KMS-11 (cell line): ENCODE data around the gene TRPM1.
A peak's percentile ranks its signal among the peaks of the same experiment; 100 is the strongest.

Source experiments
- H2AFZ ChIP-seq: fragments of 200-600 bp; sonication (generic); 2 replicates; pipeline ENCODE4 v1.6.1; 2016; ENCODE audit warnings: antibody characterized with exemption, mixed run types, low read depth
- H3K27ac ChIP-seq: fragments of 200-600 bp; sonication (generic); 2 replicates; pipeline ENCODE4 v1.6.1; 2016; ENCODE audit warnings: mild to moderate bottlenecking, mixed run types
- H3K27me3 ChIP-seq: fragments of 200-600 bp; sonication (generic); 2 replicates; pipeline ENCODE4 v1.6.1; 2017; ENCODE audit warnings: mild to moderate bottlenecking, low read depth, mixed run types, moderate library complexity; ENCODE audit not compliant: insufficient read depth
- H3K36me3 ChIP-seq: fragments of 200-600 bp; sonication (generic); 2 replicates; pipeline ENCODE4 v1.6.1; 2017; ENCODE audit warnings: mild to moderate bottlenecking, mixed run types; ENCODE audit not compliant: insufficient read depth
- H3K4me1 ChIP-seq: fragments of 200-600 bp; sonication (generic); 2 replicates; pipeline ENCODE4 v1.6.1; 2016; ENCODE audit warnings: mild to moderate bottlenecking, low read depth, mixed run types; ENCODE audit not compliant: poor library complexity, severe bottlenecking
- H3K4me2 ChIP-seq: fragments of 200-600 bp; sonication (generic); 2 replicates; pipeline ENCODE4 v1.7.0; 2016; ENCODE audit warnings: mild to moderate bottlenecking, mixed run types
- H3K4me3 ChIP-seq: fragments of 200-600 bp; sonication (generic); IDR thresholded peaks from 2 replicates; pipeline ENCODE4 v1.6.1; 2017; ENCODE audit warnings: low read depth, low read length, mixed read lengths; ENCODE audit not compliant: insufficient read depth
- H3K79me2 ChIP-seq: fragments of 200-600 bp; sonication (generic); 2 replicates; pipeline ENCODE4 v1.6.1; 2016; ENCODE audit warnings: low read depth, mixed run types; ENCODE audit not compliant: insufficient read depth
- H3K9ac ChIP-seq: fragments of 200-600 bp; sonication (generic); 2 replicates; pipeline ENCODE4 v1.6.1; 2016; ENCODE audit warnings: mild to moderate bottlenecking, mixed run types
- H4K20me1 ChIP-seq: fragments of 200-600 bp; sonication (generic); 2 replicates; pipeline ENCODE4 v1.6.1; 2016; ENCODE audit warnings: mild to moderate bottlenecking, mixed run types; ENCODE audit not compliant: insufficient read depth
- CTCF ChIP-seq: fragments of 200-600 bp; sonication (generic); conservative IDR thresholded peaks from 2 replicates; pipeline ENCODE4 v1.6.1; 2017; ENCODE audit warnings: low read depth, mild to moderate bottlenecking, antibody characterized with exemption, low read length, moderate library complexity, mixed read lengths

The TRPM1 gene

DNA sequence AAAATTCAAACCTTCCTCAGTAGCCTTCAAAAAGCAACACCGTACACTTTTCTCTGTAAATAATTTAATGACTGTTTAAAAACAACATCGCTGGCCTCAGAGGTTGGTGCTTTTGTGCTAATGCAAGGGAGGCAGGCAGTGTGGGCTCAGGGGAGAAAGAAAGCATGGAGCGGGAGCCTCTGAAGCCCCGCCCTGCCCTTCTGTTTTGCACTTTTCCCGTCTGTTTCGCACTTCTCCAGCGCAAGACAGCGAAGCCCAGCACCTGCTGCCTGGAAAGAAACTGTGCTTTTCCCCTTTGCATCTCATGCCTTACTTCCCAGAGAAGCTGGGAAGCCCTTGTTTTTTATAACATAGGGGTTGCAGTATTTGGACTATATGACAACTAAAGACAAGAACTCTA, 23.1 kb downstream of the TRPM1 start:
- no peaks in the 10 kb centered on the region for H3K36me3 ChIP-seq
- H3K27ac ChIP-seq, result no peak overlapping the region
- H3K79me2 ChIP-seq, result no peaks in the 10 kb centered on the region
- H3K4me1 ChIP-seq, result peaks cover 87% of the 10 kb centered on the region
- H3K4me2 ChIP-seq, result peak overlapping the region; percentile 93; the same call in 1 of the 2 replicates
- no peak overlapping the region for H3K9ac ChIP-seq
- H2AFZ ChIP-seq, result no peak overlapping the region
- H3K4me3 ChIP-seq, result no peak overlapping the region
- no peak for TF ChIP-seq CTCF
- no peaks in the 10 kb centered on the region for H3K27me3 ChIP-seq
- H4K20me1 ChIP-seq, result no peaks in the 10 kb centered on the region

DNA sequence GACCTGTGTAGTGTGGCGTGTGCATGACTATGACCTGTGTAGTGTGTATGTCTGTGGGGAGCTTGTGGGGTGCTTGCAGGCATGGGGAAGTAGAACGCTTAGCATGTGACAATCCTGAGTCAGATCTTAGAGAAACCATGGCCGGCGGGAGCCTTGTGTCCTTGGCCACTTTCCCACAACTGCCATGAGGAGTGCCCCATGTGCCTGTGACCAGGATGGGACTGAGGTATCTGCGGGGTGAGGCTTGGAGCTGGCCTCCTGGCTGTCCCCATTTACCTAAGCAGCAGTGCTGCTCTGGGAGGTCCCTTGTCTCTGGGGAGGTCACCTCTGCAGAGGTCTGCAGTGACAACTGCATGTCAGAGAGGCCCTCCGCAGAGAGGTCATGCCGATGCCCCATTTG, 23.6 kb downstream of the TRPM1 start:
- H3K4me3 ChIP-seq, result no peak overlapping the region
- peak overlapping the region; percentile 42; the same call in 1 of the 2 replicates for H2AFZ ChIP-seq
- no peaks in the 10 kb centered on the region for H3K36me3 ChIP-seq
- H4K20me1 ChIP-seq, result no peaks in the 10 kb centered on the region
- H3K79me2 ChIP-seq, result no peaks in the 10 kb centered on the region
- TF ChIP-seq CTCF, result no peak
- peaks cover 82% of the 10 kb centered on the region for H3K4me1 ChIP-seq
- peak overlapping the region; percentile 93; the same call in 1 of the 2 replicates for H3K4me2 ChIP-seq
- no peak overlapping the region for H3K9ac ChIP-seq
- peak overlapping the region; percentile 66; the same call in 1 of the 2 replicates for H3K27ac ChIP-seq
- H3K27me3 ChIP-seq, result no peaks in the 10 kb centered on the region

DNA sequence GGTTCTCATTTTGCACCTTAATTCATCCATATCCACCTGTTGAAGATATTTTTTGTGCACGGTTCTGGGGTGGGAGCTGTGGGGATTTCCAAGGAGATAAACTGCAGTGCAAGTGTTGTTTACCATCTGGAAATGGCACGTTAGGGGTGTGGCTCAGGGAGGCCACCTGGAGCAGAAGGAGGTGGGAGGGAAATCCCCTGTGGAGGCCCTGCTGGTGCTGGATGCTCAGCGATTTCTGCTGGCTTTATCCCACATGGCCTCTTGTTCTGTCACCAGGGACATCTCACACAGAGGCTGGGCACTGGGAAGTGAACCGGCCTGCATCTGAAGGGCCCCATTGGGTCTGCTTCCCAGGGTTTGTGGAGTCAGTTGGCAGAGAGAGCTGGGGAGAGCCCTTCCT, 24.3 kb downstream of the TRPM1 start:
- Histone ChIP-seq H3K4me2 (peak overlapping the region; percentile 93), H3K9ac (no peak overlapping the region; the same call in 1 of the 2 replicates), H3K79me2 (no peaks in the 10 kb centered on the region), H3K4me3 (no peak overlapping the region), H3K27me3 (no peaks in the 10 kb centered on the region), H2AFZ (peak overlapping the region; percentile 42; the same call in 1 of the 2 replicates), H3K36me3 (no peaks in the 10 kb centered on the region), H3K4me1 (peaks cover 74% of the 10 kb centered on the region), H3K27ac (peak overlapping the region; percentile 66; the same call in 1 of the 2 replicates), H4K20me1 (no peaks in the 10 kb centered on the region)
- no peak for TF ChIP-seq CTCF

DNA sequence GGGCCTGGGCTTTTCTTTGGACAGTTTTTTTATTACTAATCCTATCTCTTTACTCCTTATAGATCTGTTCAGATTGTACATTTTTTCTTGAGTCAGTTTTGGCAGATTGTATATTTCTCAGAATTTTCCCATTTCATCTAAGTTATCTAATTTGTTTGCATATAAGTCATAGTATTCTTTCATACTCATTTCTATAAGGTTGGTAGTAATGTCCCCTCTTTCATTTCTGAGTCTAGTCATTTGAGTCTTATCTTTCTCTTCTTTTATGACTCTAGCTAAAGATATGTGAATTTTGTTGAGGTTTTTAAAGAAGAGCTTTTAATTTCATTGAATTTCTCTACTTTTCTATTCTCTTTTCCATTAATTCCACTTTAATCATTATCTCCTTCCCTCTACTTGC, 27.2 kb downstream of the TRPM1 start:
- no peak overlapping the region for H3K27ac ChIP-seq
- no peak overlapping the region for H3K4me3 ChIP-seq
- no peaks in the 10 kb centered on the region for H4K20me1 ChIP-seq
- no peaks in the 10 kb centered on the region for H3K27me3 ChIP-seq
- no peak for TF ChIP-seq CTCF
- H3K4me2 ChIP-seq, result no peak overlapping the region
- no peak overlapping the region for H3K9ac ChIP-seq
- H3K79me2 ChIP-seq, result no peaks in the 10 kb centered on the region
- H2AFZ ChIP-seq, result no peak overlapping the region
- H3K36me3 ChIP-seq, result no peaks in the 10 kb centered on the region
- peaks cover 47% of the 10 kb centered on the region for H3K4me1 ChIP-seq
